ENCODE results near the gene SLC35F6.

GRCh38 chr2:26740346-26740745, 23.7 kb upstream of the SLC35F6 start:
- TF ChIP-seq CTCF (IDR thresholded peaks at IDR 0.05) (no peak), POLR2A (IDR thresholded peaks at IDR 0.05) (no peak)

Measured in vagina (tissue), 2 donors.